HUES64 (cell line): ENCODE data around the gene LRRC4.

ENCODE experiments used
- H3K27ac ChIP-seq: 2 replicates; pipeline ENCODE4 v1.7.0; 2013; ENCODE audit warnings: low read depth, low read length, inconsistent platforms
- H3K27me3 ChIP-seq: 2 replicates; pipeline ENCODE4 v1.6.1; 2013; ENCODE audit warnings: mild to moderate bottlenecking, low read length; ENCODE audit not compliant: insufficient read depth
- H3K36me3 ChIP-seq: 2 replicates; pipeline ENCODE4 v1.6.1; 2013; ENCODE audit warnings: mild to moderate bottlenecking, low read length; ENCODE audit not compliant: insufficient read depth
- H3K4me1 ChIP-seq: 2 replicates; pipeline ENCODE4 v1.6.1; 2013; ENCODE audit warnings: mild to moderate bottlenecking, low read length, moderate library complexity; ENCODE audit not compliant: insufficient read depth
- H3K4me3 ChIP-seq: 2 replicates; pipeline ENCODE4 v1.5.1; 2013; ENCODE audit warnings: mild to moderate bottlenecking, low read length, moderate library complexity
- H3K9ac ChIP-seq: 2 replicates; pipeline ENCODE4 v1.6.1; 2013; ENCODE audit warnings: mild to moderate bottlenecking, low read depth, low read length
- H3K9me3 ChIP-seq: 2 replicates; pipeline ENCODE4 v1.6.1; 2013; ENCODE audit warnings: low read depth, low read length; ENCODE audit not compliant: insufficient read depth
- WGBS: fragments of 150-250, 120-280 bp; methylation state at CpG from one replicate; pipeline ENCODE4 v1.1.7; 2013; ENCODE audit warnings: missing lambda C conversion rate; 5-methylcytosine and 5-hydroxymethylcytosine counted together

The LRRC4 gene

GRCh38 chr7:127993987-127994386 lies 37.2 kb downstream of the LRRC4 start:
- Histone ChIP-seq H3K4me3 (no peak overlapping the region), H3K27me3 (no peaks in the 10 kb centered on the region), H3K9me3 (no peaks in the 10 kb centered on the region), H3K27ac (no peak overlapping the region), H3K9ac (no peak overlapping the region), H3K36me3 (peaks cover 34% of the 10 kb centered on the region), H3K4me1 (peaks cover 27% of the 10 kb centered on the region)
- 90% methylated on average over 5 of the region's 5 CpGs for WGBS

- Histone ChIP-seq H3K27me3 (no peaks in the 10 kb centered on the region), H3K27ac (no peak overlapping the region), H3K9ac (no peak overlapping the region), H3K9me3 (no peaks in the 10 kb centered on the region), H3K4me3 (no peak overlapping the region), H3K4me1 (peaks cover 27% of the 10 kb centered on the region), H3K36me3 (peaks cover 34% of the 10 kb centered on the region)
- WGBS = 93% methylated on average over 6 of the region's 6 CpGs
Measured at GRCh38 chr7:127993317-127993716, 37.9 kb downstream of the LRRC4 start.

- H3K27ac ChIP-seq = no peak overlapping the region
- no peaks in the 10 kb centered on the region for H3K27me3 ChIP-seq
- H3K36me3 ChIP-seq = peaks cover 29% of the 10 kb centered on the region
- H3K9ac ChIP-seq = no peak overlapping the region
- H3K9me3 ChIP-seq = no peaks in the 10 kb centered on the region
- peaks cover 15% of the 10 kb centered on the region for H3K4me1 ChIP-seq
- no peak overlapping the region for H3K4me3 ChIP-seq
- WGBS = 95% methylated on average over 1 of the region's 1 CpG
Measured at GRCh38 chr7:127988751-127989150, 42.5 kb downstream of the LRRC4 start.

GRCh38 chr7:127986581-127987521 lies 44.4 kb downstream of the LRRC4 start:
- H3K9ac ChIP-seq = no peak overlapping the region
- peaks cover 15% of the 10 kb centered on the region for H3K4me1 ChIP-seq
- H3K36me3 ChIP-seq = peaks cover 15% of the 10 kb centered on the region
- H3K4me3 ChIP-seq = no peak overlapping the region
- no peaks in the 10 kb centered on the region for H3K27me3 ChIP-seq
- WGBS = 92% methylated on average over 4 of the region's 4 CpGs
- no peak overlapping the region for H3K27ac ChIP-seq
- no peaks in the 10 kb centered on the region for H3K9me3 ChIP-seq

GRCh38 chr7:127983804-127984332 lies 47.4 kb downstream of the LRRC4 start:
- Histone ChIP-seq H3K9me3 (peaks cover 4% of the 10 kb centered on the region; the same call in 1 of the 2 replicates), H3K4me1 (peaks cover 21% of the 10 kb centered on the region), H3K36me3 (0 out of 2 replicates have a peak, but pooled peaks cover 2% of the 10 kb centered on the region), H3K27me3 (no peaks in the 10 kb centered on the region), H3K27ac (no peak overlapping the region), H3K4me3 (no peak overlapping the region), H3K9ac (no peak overlapping the region)
- 90% methylated on average over 5 of the region's 5 CpGs for WGBS

- Histone ChIP-seq H3K27ac (no peak overlapping the region), H3K36me3 (peaks cover 16% of the 10 kb centered on the region), H3K4me1 (peaks cover 17% of the 10 kb centered on the region), H3K27me3 (no peaks in the 10 kb centered on the region), H3K9ac (no peak overlapping the region), H3K9me3 (peaks cover 18% of the 10 kb centered on the region), H3K4me3 (no peak overlapping the region)
- 94% methylated on average over 4 of the region's 4 CpGs for WGBS
Measured at GRCh38 chr7:127981965-127982364, 49.3 kb downstream of the LRRC4 start.

GRCh38 chr7:127980901-127981300 lies 50.3 kb downstream of the LRRC4 start:
- Histone ChIP-seq H3K9me3 (peaks cover 18% of the 10 kb centered on the region), H3K36me3 (peaks cover 18% of the 10 kb centered on the region), H3K9ac (no peak overlapping the region), H3K4me1 (peaks cover 9% of the 10 kb centered on the region), H3K27ac (no peak overlapping the region), H3K27me3 (no peaks in the 10 kb centered on the region), H3K4me3 (no peak overlapping the region)
- 80% methylated on average over 1 of the region's 1 CpG for WGBS

GRCh38 chr7:127979728-127980126 lies 51.5 kb downstream of the LRRC4 start:
- Histone ChIP-seq H3K27ac (no peak overlapping the region), H3K27me3 (no peaks in the 10 kb centered on the region), H3K9ac (no peak overlapping the region), H3K4me1 (peaks cover 11% of the 10 kb centered on the region), H3K4me3 (no peak overlapping the region), H3K36me3 (peaks cover 18% of the 10 kb centered on the region), H3K9me3 (peaks cover 18% of the 10 kb centered on the region)

GRCh38 chr7:127979113-127979727 lies 52.0 kb downstream of the LRRC4 start:
- 94% methylated on average over 9 of the region's 9 CpGs for WGBS
- H3K9ac ChIP-seq = no peak overlapping the region
- no peak overlapping the region for H3K27ac ChIP-seq
- no peaks in the 10 kb centered on the region for H3K27me3 ChIP-seq
- H3K4me3 ChIP-seq = no peak overlapping the region
- peaks cover 11% of the 10 kb centered on the region for H3K4me1 ChIP-seq
- peaks cover 18% of the 10 kb centered on the region for H3K9me3 ChIP-seq
- H3K36me3 ChIP-seq = peaks cover 18% of the 10 kb centered on the region

- Histone ChIP-seq H3K9me3 (peaks cover 18% of the 10 kb centered on the region), H3K4me1 (peaks cover 11% of the 10 kb centered on the region), H3K9ac (no peak overlapping the region), H3K27me3 (no peaks in the 10 kb centered on the region), H3K4me3 (no peak overlapping the region), H3K27ac (no peak overlapping the region), H3K36me3 (peaks cover 18% of the 10 kb centered on the region)
- 96% methylated on average over 4 of the region's 4 CpGs for WGBS
Measured at GRCh38 chr7:127978421-127978820, 52.8 kb downstream of the LRRC4 start.
